Caco-2 (cell line): ENCODE data around the gene PPP1R2. TPM values are rescaled to one million over a fixed set of nuclear protein-coding genes. Genes with fewer than 3 reads are reported as not detected.

ENCODE experiments used
- BruUV-seq: library from RNA; stranded (reverse); fragments of 400-500 nt; replicated peaks from 2 replicates; lab custom pipeline; 2021; lab: Mats Ljungman, UMichigan
- CTCF ChIA-PET: fragments of 300-600 bp; sonication (Branson Sonifier 250); formaldehyde crosslinking; loops from one replicate; lab custom pipeline; 2022; ENCODE audit warnings: antibody characterized with exemption; lab: Charles Lee
- POLR2A ChIA-PET: fragments of 300-600 bp; sonication (Branson Sonifier 250); formaldehyde crosslinking; loops from one replicate; lab custom pipeline; 2022; ENCODE audit warnings: antibody characterized with exemption; lab: Charles Lee
- DNase-seq, 2 experiments: peaks; one replicate each; pipeline versions ENCODE4 v3.0.0 to v3.0.0-alpha.2; 2020 to 2022
- H3K27me3 ChIP-seq: replicated peaks from 2 replicates; pipeline ENCODE4 v1.6.0; 2011; ENCODE audit warnings: low read length; ENCODE audit not compliant: control insufficient read depth, insufficient read depth
- H3K36me3 ChIP-seq: 2 replicates; pipeline ENCODE4 v1.5.1; 2011; ENCODE audit warnings: low read length; ENCODE audit not compliant: control insufficient read depth, insufficient read depth
- H3K4me1 ChIP-seq: fragments of 250-450 bp; sonication (Bioruptor Pico); 2 replicates; pipeline ENCODE4 v1.5.1; 2020; ENCODE audit warnings: mild to moderate bottlenecking
- H3K4me3 ChIP-seq: 2 replicates; pipeline ENCODE4 v1.5.1; 2011; ENCODE audit warnings: low read depth, mild to moderate bottlenecking, control low read depth, low read length
- H3K9me3 ChIP-seq: fragments of 250-450 bp; sonication (Bioruptor Pico); 2 replicates; pipeline ENCODE4 v1.5.1; 2020; ENCODE audit warnings: mild to moderate bottlenecking, moderate library complexity
- H3K27ac Mint-ChIP-seq: one replicate; pipeline ENCODE4 v1.8.0; 2022; ENCODE audit warnings: mixed read lengths; ENCODE audit not compliant: unreplicated experiment
- H3K27me3 Mint-ChIP-seq: one replicate; pipeline ENCODE4 v1.8.0; 2022; ENCODE audit warnings: mixed read lengths; ENCODE audit not compliant: insufficient read depth, unreplicated experiment
- H3K36me3 Mint-ChIP-seq: one replicate; pipeline ENCODE4 v1.8.0; 2022; ENCODE audit warnings: mild to moderate bottlenecking, mixed read lengths; ENCODE audit not compliant: insufficient read depth, unreplicated experiment
- H3K4me1 Mint-ChIP-seq: one replicate; pipeline ENCODE4 v1.8.0; 2022; ENCODE audit warnings: low read depth, mixed read lengths; ENCODE audit not compliant: unreplicated experiment
- H3K4me3 Mint-ChIP-seq: one replicate; pipeline ENCODE4 v1.8.0; 2022; ENCODE audit warnings: mild to moderate bottlenecking, moderate library complexity, mixed read lengths; ENCODE audit not compliant: unreplicated experiment
- H3K9me3 Mint-ChIP-seq: one replicate; pipeline ENCODE4 v1.8.0; 2022; ENCODE audit warnings: mixed read lengths; ENCODE audit not compliant: unreplicated experiment
- CTCF ChIP-seq, 2 experiments: fragments of 200-600 bp in 1 of 2; IDR thresholded peaks; 1 replicate in 1 of 2; 2 replicates in 1 of 2; pipeline versions ENCODE4 v1.5.1 to v1.8.0; 2011 to 2022; ENCODE audit warnings: antibody characterized with exemption in 1 of 2, control low read depth in 1 of 2, inconsistent platforms in 1 of 2, low read depth in 1 of 2, low read length in 1 of 2, mild to moderate bottlenecking in 1 of 2, moderate library complexity in 1 of 2; ENCODE audit not compliant: insufficient read depth in 1 of 2, severe bottlenecking in 1 of 2, unreplicated experiment in 1 of 2
- intact Hi-C: fragments of 100-400 bp; cut with micrococcal nuclease; formaldehyde crosslinking; loops from one replicate; pipeline ENCODE4 v1.10.0; 2022; ENCODE audit not compliant: unreplicated experiment
- total RNA-seq: library from RNA; stranded (reverse); gene quantifications from 2 replicates; pipeline ENCODE4 v1.2.3, GENCODE V29; 2022

PPP1R2 gene
- total RNA-seq, 1 experiment from 2014 or later = 150 TPM

DNA sequence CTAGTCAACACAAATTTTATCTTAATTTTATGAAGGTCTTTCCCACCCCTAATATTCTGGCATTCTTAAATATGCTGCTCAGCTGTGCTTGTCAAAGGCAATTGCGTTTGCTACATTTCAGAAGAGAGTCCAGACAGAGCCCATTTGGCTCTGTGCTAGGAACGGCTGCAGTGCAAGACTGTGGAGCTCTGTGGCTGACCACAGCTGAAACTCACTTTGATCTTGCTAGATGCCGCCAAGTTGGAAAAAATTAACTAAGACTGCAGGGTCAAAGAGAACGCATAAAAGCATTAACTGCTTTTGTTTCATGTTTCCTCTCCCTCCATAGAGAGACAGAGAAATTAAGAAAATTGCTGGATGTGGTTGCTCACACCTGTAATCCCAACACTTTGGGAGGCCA, 7.6 kb upstream of the PPP1R2 start:
- no peak for DNase-seq
- peaks cover 10% of the 10 kb centered on the region for H3K36me3 Mint-ChIP-seq
- no peak for TF ChIP-seq CTCF (IDR thresholded peaks at IDR 0.05; ENCODE audit: insufficient read depth in 1 of 2, low read depth in 1 of 2, low read length in 1 of 2, severe bottlenecking in 1 of 2, unreplicated experiment in 1 of 2)
- no peaks in the 10 kb centered on the region for H3K27me3 ChIP-seq
- no TSS peak for BruUV-seq
- ChIA-PET CTCF (no interaction called here), POLR2A (interaction anchor here (0.5 to 0.6 kb wide), 2 partner anchors 15 to 27 kb away, joined by 4 to 5 read pairs; no protein-coding TSS in a partner anchor)
- peaks cover 1% of the 10 kb centered on the region for H3K9me3 Mint-ChIP-seq
- no peaks in the 10 kb centered on the region for H3K9me3 ChIP-seq
- H3K4me1 Mint-ChIP-seq = peaks cover 64% of the 10 kb centered on the region
- intact Hi-C loops = no loop called here
- no peaks in the 10 kb centered on the region for H3K36me3 ChIP-seq
- H3K4me3 ChIP-seq = no peak overlapping the region
- H3K4me1 ChIP-seq = peaks cover 56% of the 10 kb centered on the region
- H3K4me3 Mint-ChIP-seq = no peak overlapping the region
- peak overlapping the region; percentile 92 for H3K27ac Mint-ChIP-seq
- H3K27me3 Mint-ChIP-seq = no peaks in the 10 kb centered on the region

GRCh38 chr3:195549931-195550519, 6.9 kb upstream of the PPP1R2 start:
- CTCF ChIA-PET = no interaction called here
- H3K4me1 Mint-ChIP-seq = peaks cover 65% of the 10 kb centered on the region

GRCh38 chr3:195548987-195549386, 5.9 kb upstream of the PPP1R2 start:
- TF ChIP-seq CTCF (IDR thresholded peaks at IDR 0.05; ENCODE audit: insufficient read depth in 1 of 2, low read depth in 1 of 2, low read length in 1 of 2, severe bottlenecking in 1 of 2, unreplicated experiment in 1 of 2) = no peak
- CTCF ChIA-PET = interaction anchor here (0.9 to 2.0 kb wide), 3 partner anchors 8 to 277 kb away, joined by 3 to 13 read pairs (median 3); partner anchors contain the start of gene XXYLT1
- Mint-ChIP-seq H3K4me3 (peak overlapping the region; percentile 68), H3K27ac (peak overlapping the region; percentile 90), H3K27me3 (no peaks in the 10 kb centered on the region), H3K9me3 (no peaks in the 10 kb centered on the region), H3K36me3 (peaks cover 9% of the 10 kb centered on the region), H3K4me1 (peaks cover 72% of the 10 kb centered on the region)
- peaks cover 70% of the 10 kb centered on the region for H3K4me1 ChIP-seq
- DNase-seq = no peak
- BruUV-seq = no TSS peak
- H3K27me3 ChIP-seq = no peaks in the 10 kb centered on the region
- no peak overlapping the region for H3K4me3 ChIP-seq
- POLR2A ChIA-PET = interaction anchor here (0.9 kb wide), 1 partner anchor 35 kb away, joined by 3 read pairs; the partner anchor contains the start of gene APOD
- H3K9me3 ChIP-seq = no peaks in the 10 kb centered on the region
- no peaks in the 10 kb centered on the region for H3K36me3 ChIP-seq
- intact Hi-C loops = loop anchor here (1.0 kb wide), 1 partner anchor 40 kb away; no protein-coding TSS in a partner anchor

More at GRCh38 chr3:195549931-195550519, 6.9 kb upstream of the PPP1R2 start:
- Histone ChIP-seq H3K36me3 (no peaks in the 10 kb centered on the region), H3K27me3 (no peaks in the 10 kb centered on the region), H3K4me1 (peaks cover 60% of the 10 kb centered on the region), H3K4me3 (no peak overlapping the region), H3K9me3 (no peaks in the 10 kb centered on the region)
- BruUV-seq = no TSS peak
- peaks cover 9% of the 10 kb centered on the region for H3K36me3 Mint-ChIP-seq
- H3K27me3 Mint-ChIP-seq = no peaks in the 10 kb centered on the region
- POLR2A ChIA-PET = interaction anchor here (0.6 kb wide), 1 partner anchor 14 kb away, joined by 5 read pairs; no protein-coding TSS in a partner anchor
- H3K4me3 Mint-ChIP-seq = peak overlapping the region; percentile 47
- H3K9me3 Mint-ChIP-seq = no peaks in the 10 kb centered on the region
- intact Hi-C loops = no loop called here
- no peak for TF ChIP-seq CTCF (IDR thresholded peaks at IDR 0.05; ENCODE audit: insufficient read depth in 1 of 2, low read depth in 1 of 2, low read length in 1 of 2, severe bottlenecking in 1 of 2, unreplicated experiment in 1 of 2)
- peak overlapping the region; percentile 92 for H3K27ac Mint-ChIP-seq
- DNase-seq = no peak
